ENCODE results near the gene GLI3.

GRCh38 chr7:42213093-42213492 is 23.9 kb downstream of the GLI3 start:
- TF ChIP-seq POLR2A (IDR thresholded peaks at IDR 0.05; ENCODE audit: low read depth, low read length): no peak
- no peak for TF ChIP-seq POLR2AphosphoS5 (IDR thresholded peaks at IDR 0.05; ENCODE audit: low read depth, low read length)
- TF ChIP-seq SPI1 (IDR thresholded peaks at IDR 0.05; ENCODE audit: low read depth, low read length): no peak
